OCI-LY1 (cell line): ENCODE data around the gene ACSBG1.

Experiments used
- H2AFZ ChIP-seq: fragments of 200-600 bp; sonication (generic), shearing (Covaris generic); 2 replicates; pipeline ENCODE4 v1.6.0; 2014; ENCODE audit warnings: antibody characterized with exemption, mild to moderate bottlenecking, low read length
- H3F3A ChIP-seq: fragments of 200-600 bp; sonication (generic), shearing (Covaris generic); 2 replicates; pipeline ENCODE4 v1.6.0; 2014; ENCODE audit warnings: mild to moderate bottlenecking, antibody characterized with exemption, low read length, moderate library complexity; ENCODE audit not compliant: insufficient read depth
- H3K27ac ChIP-seq: fragments of 200-600 bp; sonication (generic); 2 replicates; pipeline ENCODE4 v1.5.1; 2014; ENCODE audit warnings: low read length, mixed run types, mild to moderate bottlenecking, low read depth; ENCODE audit not compliant: poor library complexity, severe bottlenecking
- H3K27me3 ChIP-seq: fragments of 200-600 bp; sonication (generic); 2 replicates; pipeline ENCODE4 v1.6.0; 2014; ENCODE audit warnings: antibody characterized with exemption, mild to moderate bottlenecking, low read length, moderate library complexity; ENCODE audit not compliant: insufficient read depth
- H3K36me3 ChIP-seq: fragments of 200-600 bp; sonication (generic); 2 replicates; pipeline ENCODE4 v1.6.1; 2014; ENCODE audit warnings: mild to moderate bottlenecking, antibody characterized with exemption, low read length, moderate library complexity, mixed read lengths; ENCODE audit not compliant: insufficient read depth
- H3K4me1 ChIP-seq: fragments of 200-600 bp; sonication (generic); 2 replicates; pipeline ENCODE4 v1.5.1; 2014; ENCODE audit warnings: mild to moderate bottlenecking, low read length, moderate library complexity; ENCODE audit not compliant: insufficient read depth, severe bottlenecking
- H3K4me2 ChIP-seq: fragments of 200-600 bp; sonication (generic), shearing (Covaris generic); 2 replicates; pipeline ENCODE4 v1.6.1; 2014; ENCODE audit warnings: low read length
- H3K4me3 ChIP-seq: fragments of 200-600 bp; sonication (generic); 2 replicates; pipeline ENCODE4 v1.5.1; 2014; ENCODE audit warnings: low read length, low read depth, mild to moderate bottlenecking, mixed read lengths; ENCODE audit not compliant: poor library complexity, severe bottlenecking
- H3K79me2 ChIP-seq: fragments of 200-600 bp; shearing (Covaris generic); 2 replicates; pipeline ENCODE4 v1.6.1; 2016; ENCODE audit warnings: mixed run types, low read length, mixed read lengths; ENCODE audit not compliant: insufficient read depth
- H3K9ac ChIP-seq: fragments of 200-600 bp; sonication (generic), shearing (Covaris generic); 2 replicates; pipeline ENCODE4 v1.6.1; 2014; ENCODE audit warnings: mild to moderate bottlenecking, low read length, mixed read lengths
- H3K9me2 ChIP-seq: fragments of 200-600 bp; sonication (generic), shearing (Covaris generic); 2 replicates; pipeline ENCODE4 v1.6.1; 2014; ENCODE audit warnings: low read depth, mild to moderate bottlenecking, low read length, mixed read lengths
- H3K9me3 ChIP-seq: fragments of 200-600 bp; shearing (Covaris generic); 2 replicates; pipeline ENCODE4 v1.6.1; 2014; ENCODE audit warnings: low read length, mixed read lengths
- H4K20me1 ChIP-seq: fragments of 200-600 bp; sonication (generic), shearing (Covaris generic); 2 replicates; pipeline ENCODE4 v1.6.0; 2016; ENCODE audit warnings: mild to moderate bottlenecking, low read length; ENCODE audit not compliant: insufficient read depth
- CTCF ChIP-seq: fragments of 200-600 bp; sonication (generic), shearing (Covaris generic); IDR thresholded peaks from 2 replicates; pipeline ENCODE4 v1.5.1; 2017; ENCODE audit warnings: mild to moderate bottlenecking, antibody characterized with exemption, low read length, moderate library complexity, mixed read lengths
- EZH2 ChIP-seq: fragments of 200-600 bp; sonication (generic), shearing (Covaris generic); IDR thresholded peaks from 2 replicates; pipeline ENCODE4 v1.8.0; 2017; ENCODE audit warnings: borderline replicate concordance, mixed run types, mild to moderate bottlenecking, antibody characterized with exemption, low read length, moderate library complexity, mixed read lengths

The ACSBG1 gene

GRCh38 chr15:78130466-78131294, 103.7 kb downstream of the ACSBG1 start:
- Histone ChIP-seq H3K27ac (no peak overlapping the region), H3K27me3 (no peaks in the 10 kb centered on the region), H2AFZ (no peak overlapping the region), H3K79me2 (no peaks in the 10 kb centered on the region), H3K9ac (no peak overlapping the region), H3K36me3 (no peaks in the 10 kb centered on the region), H3K4me2 (peak overlapping the region; percentile 85), H3K4me3 (peak overlapping the region; percentile 75), H3K4me1 (peaks cover 12% of the 10 kb centered on the region), H4K20me1 (no peaks in the 10 kb centered on the region), H3K9me3 (no peaks in the 10 kb centered on the region), H3K9me2 (no peaks in the 10 kb centered on the region), H3F3A (no peaks in the 10 kb centered on the region)
- no peak for TF ChIP-seq EZH2
- TF ChIP-seq CTCF, result no peak

GRCh38 chr15:78129751-78130287, 104.5 kb downstream of the ACSBG1 start:
- no peak overlapping the region for H2AFZ ChIP-seq
- no peaks in the 10 kb centered on the region for H3K9me3 ChIP-seq
- no peaks in the 10 kb centered on the region for H3K27me3 ChIP-seq
- no peaks in the 10 kb centered on the region for H3K79me2 ChIP-seq
- H3K4me3 ChIP-seq, result no peak overlapping the region
- no peak overlapping the region for H3K4me2 ChIP-seq
- H3K9me2 ChIP-seq, result no peaks in the 10 kb centered on the region
- H3K9ac ChIP-seq, result no peak overlapping the region
- no peak for TF ChIP-seq EZH2
- TF ChIP-seq CTCF, result no peak
- H4K20me1 ChIP-seq, result no peaks in the 10 kb centered on the region
- H3K36me3 ChIP-seq, result no peaks in the 10 kb centered on the region
- peaks cover 12% of the 10 kb centered on the region for H3K4me1 ChIP-seq
- no peaks in the 10 kb centered on the region for H3F3A ChIP-seq
- H3K27ac ChIP-seq, result no peak overlapping the region

GRCh38 chr15:78129077-78129750, 105.2 kb downstream of the ACSBG1 start:
- Histone ChIP-seq H4K20me1 (no peaks in the 10 kb centered on the region), H3K4me1 (peaks cover 12% of the 10 kb centered on the region), H3K36me3 (no peaks in the 10 kb centered on the region), H3K27me3 (no peaks in the 10 kb centered on the region), H3K9ac (no peak overlapping the region), H2AFZ (no peak overlapping the region), H3K27ac (no peak overlapping the region), H3K4me2 (no peak overlapping the region), H3K9me2 (no peaks in the 10 kb centered on the region), H3K79me2 (no peaks in the 10 kb centered on the region), H3K9me3 (no peaks in the 10 kb centered on the region), H3F3A (no peaks in the 10 kb centered on the region), H3K4me3 (no peak overlapping the region)
- no peak for TF ChIP-seq EZH2
- TF ChIP-seq CTCF, result no peak
